Measurements from ENCODE around the gene WNT4. TPM values are rescaled to one million over a fixed set of nuclear protein-coding genes. Genes with fewer than 3 reads are reported as not detected.

Gene WNT4
- total and polyA plus RNA-seq, 2 of the 8 experiments (the other 6 are each of a cell fraction or from before 2014, with no cell fraction given), result 1.3 to 6.6 TPM

DNA sequence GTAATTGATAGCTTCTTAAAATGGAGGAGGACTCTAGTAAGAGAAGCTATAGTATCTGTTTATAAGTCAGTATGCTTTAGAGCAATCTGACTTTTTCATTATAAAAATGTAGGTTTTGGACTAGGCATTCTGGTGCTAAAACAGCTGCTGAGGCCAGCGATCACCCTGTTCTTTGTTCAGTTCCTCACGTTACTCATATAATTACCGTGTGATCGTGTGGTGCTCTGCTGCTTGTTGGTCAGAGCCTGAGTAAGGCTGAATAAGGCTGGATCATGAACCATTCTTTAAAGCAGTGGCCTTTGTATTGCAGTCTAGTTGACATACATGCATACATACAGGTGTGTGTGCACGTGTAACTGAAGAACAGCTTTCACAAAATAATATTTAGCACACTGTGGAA lies 65.2 kb downstream of the WNT4 start:
- H3K79me2 ChIP-seq (ENCODE audit: control insufficient read depth in 1 of 2, insufficient read depth in 2 of 2, low read length in 2 of 2), result peaks cover 6 to 79% of the 10 kb centered on the region in 2 experiments

More for the DNA sequence above, 65.2 kb downstream of the WNT4 start:
- ChIA-PET CTCF (ENCODE audit: partially characterized antibody) (interaction anchor here (1.0 kb wide), 1 partner anchor 11 kb away, joined by 3 read pairs; no protein-coding TSS in a partner anchor), POLR2A (ENCODE audit: partially characterized antibody) (no interaction called here)
- Histone ChIP-seq H4K91ac (replicated peaks; ENCODE audit: insufficient read length, low read length) (no peak overlapping the region), H3K23me2 (ENCODE audit: low read depth, low read length) (no peaks in the 10 kb centered on the region), H2BK5ac (ENCODE audit: low read depth, low read length) (no peak overlapping the region), H4K5ac (ENCODE audit: insufficient read length, low read depth, low read length) (no peak overlapping the region), H3K4ac (replicated peaks; ENCODE audit: insufficient read length, low read depth, low read length) (no peak overlapping the region), H3K4me3 (ENCODE audit: extremely low read depth in 1 of 4, insufficient read depth in 2 of 4, low read depth in 3 of 4, low read length in 4 of 4) (no peak overlapping the region), H2AFZ (ENCODE audit: low read length) (no peak overlapping the region), H2BK120ac (replicated peaks; ENCODE audit: low read depth, low read length) (no peak overlapping the region), H2BK12ac (ENCODE audit: low read depth, low read length) (no peak overlapping the region), H2BK20ac (ENCODE audit: low read length) (no peak overlapping the region), H3K4me1 (replicated peaks in 1 of 4; ENCODE audit: control insufficient read depth in 3 of 4, insufficient read depth in 4 of 4, low read length in 3 of 4) (peaks cover 0 to 8% (median 1%) of the 10 kb centered on the region in 4 experiments; a peak in 4 of 7 replicates), H3K23ac (ENCODE audit: insufficient read length) (no peak overlapping the region), H3K36me3 (ENCODE audit: control insufficient read depth in 2 of 4, insufficient read depth in 4 of 4, low read length in 3 of 4) (peaks cover 0 to 19% (median 6%) of the 10 kb centered on the region in 4 experiments; a peak in 4 of 8 replicates), H2AK5ac (ENCODE audit: low read depth, low read length) (no peak overlapping the region), H3K9me3 (ENCODE audit: insufficient read depth in 2 of 2, low read depth in 1 of 2, low read length in 1 of 2) (no peaks in the 10 kb centered on the region), H4K8ac (ENCODE audit: extremely low read depth, insufficient read depth, low read length) (no peak overlapping the region), H3K9ac (replicated peaks in 1 of 4; ENCODE audit: extremely low read depth in 1 of 4, low read depth in 3 of 4, low read length in 3 of 4) (no peak overlapping the region), H3K14ac (ENCODE audit: insufficient read length) (no peak overlapping the region), H2BK15ac (ENCODE audit: low read length) (no peak overlapping the region; the same call in 1 of the 2 replicates), H3K56ac (replicated peaks; ENCODE audit: insufficient read length, low read depth, low read length) (no peak overlapping the region), H3K79me1 (ENCODE audit: low read depth, low read length) (no peaks in the 10 kb centered on the region), H3K18ac (ENCODE audit: extremely low read depth, low read length) (no peak overlapping the region), H3K4me2 (ENCODE audit: insufficient read depth in 1 of 2, low read depth in 2 of 2, low read length in 2 of 2) (no peak overlapping the region), H3K27ac (ENCODE audit: low read depth, low read length) (no peak overlapping the region), H4K20me1 (replicated peaks in 1 of 2; ENCODE audit: control insufficient read depth in 1 of 2, insufficient read depth in 2 of 2, low read length in 2 of 2) (peaks cover 5 to 14% of the 10 kb centered on the region in 2 experiments), H3K27me3 (replicated peaks in 1 of 4; ENCODE audit: control insufficient read depth in 3 of 4, extremely low read depth in 1 of 4, insufficient read depth in 3 of 4, low read length in 3 of 4) (no peaks in the 10 kb centered on the region)
- no peak for TF ChIP-seq GTF2F1 (IDR thresholded peaks at IDR 0.05; ENCODE audit: borderline replicate concordance, low read depth, low read length)
- TF ChIP-seq BRCA1 (IDR thresholded peaks at IDR 0.05; ENCODE audit: low read depth, low read length), result no peak
- TF ChIP-seq TEAD4 (IDR thresholded peaks at IDR 0.05; ENCODE audit: low read depth, low read length), result no peak
- TF ChIP-seq ZNF274 (IDR thresholded peaks at IDR 0.05; ENCODE audit: borderline replicate concordance, extremely low read depth, low read length), result no peak
- no peak for TF ChIP-seq POLR2A (IDR thresholded peaks at IDR 0.05; ENCODE audit: control extremely low read depth in 1 of 2, low read depth in 2 of 2, low read length in 2 of 2)
- TF ChIP-seq SIX5 (IDR thresholded peaks at IDR 0.05; ENCODE audit: low read depth, low read length), result no peak
- no peak for TF ChIP-seq CHD1 (IDR thresholded peaks at IDR 0.05; ENCODE audit: low read depth, low read length)
- TF ChIP-seq RXRA (IDR thresholded peaks at IDR 0.05; ENCODE audit: insufficient read depth, low read depth, low read length), result no peak
- 92% methylated on average over 5 of the region's 5 CpGs; no CpG with 5 or more reads in 1 of the 2 experiments for WGBS, 2 experiments (ENCODE audit: extremely low coverage in 1 of 2, insufficient coverage in 1 of 2, insufficient read length in 1 of 2, insufficient replicate concordance in 2 of 2, low coverage in 1 of 2, low lambda C conversion rate in 2 of 2, missing lambda C conversion rate in 1 of 2)
- DNase-seq (ENCODE audit: low read depth in 1 of 2, low spot score in 2 of 2) (no peak), FAIRE-seq (peak; percentile 62)
